Superior temporal gyrus (tissue), 1 donor: Measurements from ENCODE around the gene PTHLH.

Experiments used
- DNase-seq: peaks from one replicate; pipeline ENCODE4 v3.0.0-alpha.2; 2016; ENCODE audit errors: extremely low spot score

Gene PTHLH

GRCh38 chr12:27972721-27973120 is at the start of gene PTHLH:
Gene PTHLH (minus strand): TSS chr12:27972733. CDS start chr12:27969494, 3,239 bp downstream.
- no peak for DNase-seq

DNA sequence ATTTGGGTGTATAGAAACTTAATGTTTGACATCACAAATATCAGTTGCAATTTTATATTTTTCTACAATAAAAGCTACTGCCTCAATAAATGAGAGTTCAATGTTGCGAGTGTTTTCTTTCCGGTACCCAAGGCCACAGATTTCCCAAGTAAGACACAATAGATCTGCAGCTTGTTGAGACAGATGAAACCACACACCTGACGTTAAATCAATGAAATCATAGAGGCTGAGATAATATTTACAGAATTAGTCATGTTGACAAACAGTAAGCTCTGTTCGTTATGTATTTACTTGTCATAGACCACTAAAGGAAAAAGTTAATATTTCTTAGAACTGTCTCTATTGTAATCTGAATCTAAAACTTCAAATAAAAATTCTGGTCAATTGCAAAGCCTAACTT is 49.2 kb upstream of the PTHLH start:
- DNase-seq, result no peak

GRCh38 chr12:28017873-28018255 is 45.3 kb upstream of the PTHLH start:
- DNase-seq, result no peak

- DNase-seq, result no peak
These were observed 44.8 kb upstream of the PTHLH start for GRCh38 chr12:28017126-28017872.

GRCh38 chr12:28015165-28015564 is 42.6 kb upstream of the PTHLH start:
- DNase-seq, result no peak

DNA sequence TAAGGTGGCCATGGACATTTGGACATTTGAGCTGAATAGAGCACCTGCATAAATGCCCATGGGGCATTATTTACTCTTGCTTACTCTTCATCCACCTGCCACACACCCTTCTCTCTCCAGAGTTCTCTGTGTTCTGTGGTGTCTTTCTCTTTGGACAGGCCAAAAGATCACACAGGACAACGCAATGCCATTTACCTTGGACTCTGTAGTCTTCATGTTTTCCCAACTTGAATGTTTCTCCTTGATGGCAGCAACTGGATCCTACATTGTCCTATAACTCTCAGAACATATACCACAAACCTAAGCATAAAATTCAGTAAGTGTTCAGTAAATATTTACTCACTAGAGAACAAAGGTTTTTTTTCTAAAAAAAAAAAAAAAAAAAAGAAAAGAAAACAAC is 41.7 kb upstream of the PTHLH start:
- DNase-seq, result no peak

GRCh38 chr12:28012333-28012918 is 39.9 kb upstream of the PTHLH start:
- DNase-seq, result no peak

- no peak for DNase-seq
These were observed 37.5 kb upstream of the PTHLH start for GRCh38 chr12:28010036-28010435.

- DNase-seq, result no peak
These were observed 27.4 kb upstream of the PTHLH start for GRCh38 chr12:27999970-28000369.

GRCh38 chr12:27999521-27999920 is 27.0 kb upstream of the PTHLH start:
- no peak for DNase-seq

DNA sequence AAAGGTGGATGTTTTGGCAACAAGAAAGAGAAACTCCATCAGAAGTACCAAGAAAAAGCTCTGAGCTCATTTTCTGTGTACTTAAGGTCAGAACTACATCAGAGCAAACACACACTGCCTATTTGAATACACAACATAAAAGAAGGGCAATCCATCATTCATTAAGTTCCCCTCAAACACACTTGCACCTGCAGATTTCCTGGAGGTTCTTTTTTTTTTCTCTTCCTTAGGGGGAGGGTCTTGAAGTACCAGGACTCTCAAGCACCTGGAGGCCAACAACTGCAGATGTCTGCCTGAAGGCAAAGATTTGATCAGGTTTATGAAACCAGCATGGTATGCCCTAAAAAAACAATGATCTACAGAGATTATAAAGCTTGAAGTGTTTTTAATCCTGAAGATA is 26.1 kb upstream of the PTHLH start:
- no peak for DNase-seq

GRCh38 chr12:27998170-27998569 is 25.6 kb upstream of the PTHLH start:
- DNase-seq, result no peak

DNA sequence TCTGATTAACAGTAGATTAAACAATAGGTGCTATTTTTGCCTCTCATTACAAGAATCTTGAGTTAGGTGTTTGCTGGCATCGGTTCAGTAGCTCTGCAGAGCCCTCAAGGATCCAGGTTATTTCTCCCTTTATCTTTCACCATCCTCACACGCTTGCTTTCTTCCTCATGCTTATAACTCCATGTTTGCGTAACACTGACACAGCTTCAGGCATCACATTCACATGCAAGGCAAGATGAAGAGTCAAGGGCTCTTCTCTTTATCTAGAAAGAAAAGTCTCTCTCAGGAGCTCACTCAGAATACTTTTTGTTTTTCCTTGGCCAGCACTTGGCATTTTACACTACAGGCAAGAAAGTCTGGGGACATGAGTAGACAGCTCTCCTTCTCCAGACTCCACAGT is 24.2 kb upstream of the PTHLH start:
- DNase-seq, result no peak

GRCh38 chr12:27995406-27995805 is 22.9 kb upstream of the PTHLH start:
- DNase-seq, result no peak

GRCh38 chr12:27988594-27989233 is 16.2 kb upstream of the PTHLH start:
- DNase-seq, result no peak

- no peak for DNase-seq
These were observed 14.8 kb upstream of the PTHLH start for GRCh38 chr12:27987331-27987730.

DNA sequence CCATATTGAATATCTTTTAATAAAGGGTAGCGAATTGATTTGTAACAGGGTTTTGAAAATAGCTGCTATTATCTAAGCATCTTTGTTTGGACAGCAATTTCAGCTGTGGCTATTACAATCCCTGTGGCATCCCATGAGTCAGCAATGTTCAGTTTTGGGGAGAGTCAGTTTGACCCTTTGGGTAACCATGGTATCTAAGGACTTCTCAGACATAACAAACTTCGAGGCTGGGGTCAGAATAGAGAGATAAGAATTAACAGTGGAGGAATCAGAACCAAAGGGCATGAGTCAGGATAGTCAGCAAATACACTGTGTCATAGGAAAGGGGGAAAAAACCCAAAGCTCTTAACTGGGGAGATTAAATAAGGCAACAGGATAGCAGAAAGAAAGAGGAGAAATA is 11.7 kb upstream of the PTHLH start:
- no peak for DNase-seq

- no peak for DNase-seq
These were observed 10.4 kb upstream of the PTHLH start for GRCh38 chr12:27982951-27983350.

- DNase-seq, result no peak
These were observed 9.9 kb upstream of the PTHLH start for GRCh38 chr12:27982385-27982784.

GRCh38 chr12:27981874-27982273 is 9.3 kb upstream of the PTHLH start:
- no peak for DNase-seq

GRCh38 chr12:27979145-27979544 is 6.6 kb upstream of the PTHLH start:
- DNase-seq, result no peak

GRCh38 chr12:27975222-27976136 is 2.9 kb upstream of the PTHLH start:
- DNase-seq, result no peak
